GM12874 (cell line): ENCODE measurements around the gene MUC5B.

Experiments
- CTCF ChIP-seq: IDR thresholded peaks from 2 replicates; pipeline ENCODE4 v1.5.1; 2011; ENCODE audit warnings: low read depth, mild to moderate bottlenecking, control low read depth, low read length, moderate library complexity; ENCODE audit not compliant: insufficient read depth

The MUC5B gene

DNA sequence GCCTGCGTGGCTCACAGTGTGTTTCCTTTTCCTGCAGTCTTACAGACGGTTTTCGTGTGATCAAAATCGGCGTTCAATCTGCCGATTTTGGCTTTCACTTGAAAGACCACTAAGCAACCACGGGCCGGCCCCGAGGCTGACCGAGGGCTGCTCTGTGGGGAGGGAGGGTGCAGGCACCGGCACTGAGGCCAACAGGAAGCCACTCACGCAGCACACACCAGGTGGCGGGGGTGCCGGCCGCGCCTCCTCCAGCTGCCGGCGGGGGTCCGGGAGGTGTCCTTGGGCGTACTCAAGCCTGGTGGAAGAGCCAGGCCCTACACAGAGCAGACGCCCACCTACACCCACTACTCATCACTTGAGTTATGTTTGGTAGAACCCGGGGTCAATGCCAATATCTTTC is 72.2 kb downstream of the MUC5B start:
- TF ChIP-seq CTCF: no peak

GRCh38 chr11:1295591-1295990 is 72.7 kb downstream of the MUC5B start:
- no peak for TF ChIP-seq CTCF

- no peak for TF ChIP-seq CTCF
Observed at GRCh38 chr11:1296287-1296686, 73.4 kb downstream of the MUC5B start.

DNA sequence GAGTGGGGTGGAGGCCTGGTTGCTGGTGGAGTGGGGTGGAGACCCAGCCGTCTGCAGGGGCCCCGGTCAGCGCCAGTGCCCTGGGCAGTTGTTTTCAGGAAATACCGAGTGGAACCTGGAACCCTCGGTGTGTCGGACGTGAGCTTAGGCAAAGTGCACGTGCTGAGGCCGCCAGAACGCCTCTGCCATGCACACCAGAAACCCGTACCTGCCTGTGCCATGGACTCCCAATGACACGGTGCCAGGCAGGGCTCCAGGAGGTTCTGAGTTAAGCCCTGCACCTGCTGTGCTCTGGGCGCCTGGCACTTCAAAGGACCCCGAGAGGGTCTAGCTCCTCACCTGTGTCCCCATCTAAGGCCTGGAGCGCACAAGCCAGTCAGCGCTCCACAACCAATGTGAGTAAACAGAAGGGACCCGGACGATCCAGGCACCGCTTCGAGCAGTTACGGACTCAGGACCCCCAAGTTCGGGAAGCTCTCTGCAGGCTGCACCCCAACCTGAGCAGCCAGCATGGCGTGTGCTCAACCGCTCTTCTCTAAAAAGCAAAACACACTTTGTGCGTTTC is 74.2 kb downstream of the MUC5B start:
- no peak for TF ChIP-seq CTCF

DNA sequence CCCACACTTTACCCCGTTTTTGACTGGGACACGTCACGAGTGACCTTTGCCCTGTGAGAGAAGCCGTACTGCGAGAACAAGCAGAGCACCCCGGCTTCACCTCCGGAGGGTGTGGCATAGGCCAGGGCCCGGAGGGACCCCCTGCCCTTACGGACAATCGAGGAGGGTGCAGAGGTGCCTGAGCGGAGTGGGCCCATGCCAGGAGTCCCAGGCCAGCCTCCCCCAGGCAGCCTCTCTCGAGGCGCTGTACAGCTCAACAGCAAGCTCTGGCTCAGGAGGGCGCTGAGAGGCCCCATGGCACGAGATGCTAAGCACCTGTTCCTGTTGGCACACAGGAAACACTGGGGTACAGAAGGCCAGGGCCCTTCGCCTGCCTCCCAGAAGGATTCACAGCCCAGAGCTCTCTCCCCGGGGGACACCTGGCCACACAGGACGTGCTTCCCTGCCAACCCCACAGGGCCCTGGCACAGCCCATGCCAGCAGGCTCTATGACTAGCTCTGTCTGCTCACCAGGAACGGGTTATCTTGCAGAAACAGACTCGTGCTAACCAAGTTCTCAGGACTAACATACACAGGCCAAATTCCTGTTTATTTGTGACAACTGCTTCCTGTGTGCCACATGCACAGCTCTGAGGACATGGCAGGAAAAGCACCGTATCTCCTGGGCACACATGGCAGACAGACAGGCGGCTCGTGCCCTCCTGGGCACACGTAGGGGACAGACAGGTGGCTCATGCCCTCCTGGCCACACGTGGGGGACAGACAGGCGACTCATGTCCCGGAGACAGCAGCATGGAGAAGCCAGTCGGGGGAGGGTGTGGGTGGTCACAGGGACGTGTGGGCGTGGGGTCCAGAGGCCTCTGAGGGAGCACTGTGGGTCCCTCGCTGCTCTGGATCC is 75.0 kb downstream of the MUC5B start:
- TF ChIP-seq CTCF: no peak

DNA sequence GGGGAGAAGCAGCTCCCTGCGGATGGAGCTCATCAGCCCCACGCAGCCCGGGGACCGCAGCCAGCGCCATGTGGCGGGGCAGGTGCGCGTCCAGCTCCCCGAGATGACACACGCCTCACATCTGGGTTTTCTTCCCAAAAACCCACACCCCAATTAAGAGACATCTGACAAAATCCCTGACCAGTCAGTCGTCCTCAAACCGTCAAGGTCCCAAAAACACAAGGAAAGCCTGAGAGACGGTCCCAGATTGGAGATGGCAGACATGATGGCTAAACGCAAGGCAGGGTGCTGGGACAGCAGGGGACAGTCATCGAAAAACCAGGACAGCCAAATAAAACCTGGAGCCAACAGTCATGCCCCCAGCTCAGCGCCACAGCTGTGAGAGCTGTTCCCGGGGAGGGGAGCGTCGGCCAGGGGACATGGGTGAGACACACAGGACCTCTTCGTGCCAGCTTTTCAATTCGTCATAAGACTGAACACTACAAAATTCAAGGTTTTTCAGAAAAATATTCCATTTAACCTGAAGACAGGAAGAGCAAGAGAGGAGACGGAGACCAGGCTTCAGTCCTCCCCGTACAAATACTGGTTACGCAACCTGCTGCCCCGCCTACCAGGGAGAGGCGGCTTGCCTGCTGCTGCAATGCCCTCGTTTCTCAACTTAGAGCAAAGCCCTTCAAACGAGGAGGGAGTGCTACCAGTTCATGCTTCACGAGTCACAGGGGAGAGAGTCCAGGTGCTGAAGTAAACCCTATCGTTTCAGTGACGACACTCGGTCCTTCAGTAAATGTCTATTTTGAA is 76.0 kb downstream of the MUC5B start:
- no peak for TF ChIP-seq CTCF

DNA sequence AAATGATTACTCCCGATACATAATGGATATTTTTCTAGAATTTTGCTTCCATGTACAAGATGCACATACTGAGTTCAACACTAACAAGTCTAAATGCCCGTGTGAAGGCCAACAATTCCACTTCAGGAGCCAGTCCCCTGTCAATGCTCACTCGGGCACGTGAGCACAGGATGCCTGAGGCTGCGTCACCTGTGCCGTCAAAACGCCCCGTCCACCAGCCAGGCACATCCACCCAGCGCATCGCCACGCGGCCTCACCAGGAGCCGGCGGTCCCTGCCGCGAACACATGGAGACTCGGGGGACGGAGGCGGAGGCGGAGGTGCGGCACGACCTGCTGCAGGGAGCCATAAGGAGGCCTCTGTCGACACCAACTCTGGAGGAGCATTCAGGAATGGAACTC is 76.8 kb downstream of the MUC5B start:
- TF ChIP-seq CTCF: no peak
